Suprapubic skin (tissue), 4 donors: Measurements from ENCODE around the gene FBXO38. TPM values are rescaled to one million over a fixed set of nuclear protein-coding genes. Genes with fewer than 3 reads are reported as not detected.
"Not testable (repeated sequence)": the region's sequence is repeated elsewhere in the genome, so short reads cannot be mapped to it uniquely, and the experiment has no call there.

Experiments used
- DNase-seq, 2 donors: peaks; one replicate each; pipeline ENCODE4 v3.0.0-alpha.2; 2019; ENCODE audit warnings: low spot score in 2 of 2
- H3K27ac ChIP-seq: fragments of 200-600 bp; sonication (generic); one replicate; pipeline ENCODE4 v1.5.1; 2019
- H3K27me3 ChIP-seq: fragments of 200-600 bp; sonication (generic); one replicate; pipeline ENCODE4 v1.5.1; 2019
- H3K36me3 ChIP-seq: fragments of 200-600 bp; sonication (generic); one replicate; pipeline ENCODE4 v1.5.1; 2019
- H3K4me1 ChIP-seq: fragments of 200-600 bp; sonication (generic); one replicate; pipeline ENCODE4 v1.5.1; 2019
- H3K4me3 ChIP-seq: fragments of 200-600 bp; sonication (generic); one replicate; pipeline ENCODE4 v1.5.1; 2019; ENCODE audit warnings: mild to moderate bottlenecking
- H3K9me3 ChIP-seq: fragments of 200-600 bp; sonication (generic); one replicate; pipeline ENCODE4 v1.5.1; 2019
- CTCF ChIP-seq, 2 donors: fragments of 200-600 bp in 1 of 2; fragments of 450-650 bp in 1 of 2; sonication (generic) in 1 of 2; IDR thresholded peaks; one replicate each; pipeline ENCODE4 v1.5.1; 2016 to 2019; ENCODE audit warnings: antibody characterized with exemption in 2 of 2, mild to moderate bottlenecking in 1 of 2, moderate library complexity in 1 of 2
- EP300 ChIP-seq: sonication (generic); formaldehyde crosslinking; IDR thresholded peaks from one replicate; pipeline ENCODE4 v1.6.1; 2017; ENCODE audit warnings: antibody characterized with exemption
- POLR2A ChIP-seq, 2 donors: fragments of 450-650 bp; IDR thresholded peaks; one replicate each; pipeline ENCODE4 v1.6.1; 2017; ENCODE audit warnings: antibody characterized with exemption in 2 of 2, mild to moderate bottlenecking in 2 of 2, moderate library complexity in 2 of 2
- POLR2AphosphoS5 ChIP-seq, 3 donors: sonication (generic); formaldehyde crosslinking; IDR thresholded peaks; one replicate each; pipeline ENCODE4 v1.6.1; 2017; ENCODE audit warnings: antibody characterized with exemption in 3 of 3
- WGBS: methylation state at CpG from one replicate; pipeline ENCODE4 v1.1.5; 2018; 5-methylcytosine and 5-hydroxymethylcytosine counted together
- total RNA-seq, 4 donors: library from RNA; depleted of rRNA; stranded (reverse); fragments of >200 nt; gene quantifications; one replicate each; pipeline ENCODE4 v1.1.0, GENCODE V29; 2016

Gene FBXO38
- total RNA-seq, 4 donors from 2014 or later = 18.2 to 98.8 (median 33.1) TPM

- TF ChIP-seq POLR2AphosphoS5 (IDR thresholded peaks at IDR 0.05) (no peak), POLR2A (IDR thresholded peaks at IDR 0.05) (no peak), CTCF (IDR thresholded peaks at IDR 0.05) (no peak), EP300 (no peak)
- no peak for DNase-seq
- Histone ChIP-seq H3K27me3 (no peaks in the 10 kb centered on the region), H3K4me3 (no peak overlapping the region), H3K36me3 (no peaks in the 10 kb centered on the region), H3K27ac (no peak overlapping the region), H3K4me1 (no peaks in the 10 kb centered on the region), H3K9me3 (no peaks in the 10 kb centered on the region)
- WGBS = 86% methylated on average over 3 of the region's 3 CpGs
Measured at GRCh38 chr5:148458036-148458888, 74.5 kb downstream of the FBXO38 start.

- TF ChIP-seq CTCF (IDR thresholded peaks at IDR 0.05) (no peak), POLR2AphosphoS5 (IDR thresholded peaks at IDR 0.05) (no peak)
- Histone ChIP-seq H3K9me3 (no peaks in the 10 kb centered on the region), H3K4me3 (no peak overlapping the region), H3K4me1 (no peaks in the 10 kb centered on the region), H3K36me3 (no peaks in the 10 kb centered on the region), H3K27me3 (no peaks in the 10 kb centered on the region), H3K27ac (no peak overlapping the region)
- no peak for DNase-seq
- WGBS = 78% methylated on average over 1 of the region's 1 CpG
Measured at GRCh38 chr5:148459669-148460068, 75.9 kb downstream of the FBXO38 start.

- H3K36me3 ChIP-seq = no peaks in the 10 kb centered on the region
- no peaks in the 10 kb centered on the region for H3K4me1 ChIP-seq
- no peak overlapping the region for H3K4me3 ChIP-seq
- TF ChIP-seq EP300 (no peak), POLR2AphosphoS5 (IDR thresholded peaks at IDR 0.05) (no peak), CTCF (IDR thresholded peaks at IDR 0.05) (no peak), POLR2A (IDR thresholded peaks at IDR 0.05) (no peak)
- DNase-seq = no peak
- H3K27ac ChIP-seq = no peak overlapping the region
- no peaks in the 10 kb centered on the region for H3K27me3 ChIP-seq
- 64% methylated on average over 4 of the region's 4 CpGs for WGBS
- H3K9me3 ChIP-seq = no peaks in the 10 kb centered on the region
Measured at GRCh38 chr5:148465381-148466235, 81.8 kb downstream of the FBXO38 start.

GRCh38 chr5:148466236-148466580 is 82.5 kb downstream of the FBXO38 start:
- Histone ChIP-seq H3K36me3 (no peaks in the 10 kb centered on the region), H3K9me3 (no peaks in the 10 kb centered on the region), H3K4me3 (no peak overlapping the region), H3K27me3 (no peaks in the 10 kb centered on the region), H3K27ac (no peak overlapping the region), H3K4me1 (no peaks in the 10 kb centered on the region)
- 61% methylated on average over 4 of the region's 4 CpGs for whole genome bisulfite sequencing
- no peak for TF ChIP-seq EP300
- no peak for TF ChIP-seq POLR2AphosphoS5 (IDR thresholded peaks at IDR 0.05)
- no peak for TF ChIP-seq CTCF (IDR thresholded peaks at IDR 0.05)
- TF ChIP-seq POLR2A (IDR thresholded peaks at IDR 0.05) = no peak
- DNase-seq = no peak

- no peaks in the 10 kb centered on the region for H3K27me3 ChIP-seq
- no peak overlapping the region for H3K27ac ChIP-seq
- H3K4me1 ChIP-seq = no peaks in the 10 kb centered on the region
- H3K9me3 ChIP-seq = no peaks in the 10 kb centered on the region
- H3K36me3 ChIP-seq = no peaks in the 10 kb centered on the region
- WGBS = 100% methylated on average over 1 of the region's 1 CpG
- DNase-seq = no peak
- TF ChIP-seq CTCF (IDR thresholded peaks at IDR 0.05) (no peak), POLR2A (IDR thresholded peaks at IDR 0.05) (no peak), POLR2AphosphoS5 (IDR thresholded peaks at IDR 0.05) (no peak), EP300 (no peak)
- H3K4me3 ChIP-seq = no peak overlapping the region
Measured at GRCh38 chr5:148467958-148468357, 84.2 kb downstream of the FBXO38 start.

- H3K9me3 ChIP-seq, H3K27me3 ChIP-seq, H3K4me1 ChIP-seq, H3K27ac ChIP-seq, H3K4me3 ChIP-seq, H3K36me3 ChIP-seq, DNase-seq: not testable (repeated sequence)
- WGBS = 82% methylated on average over 5 of the region's 5 CpGs
Measured at GRCh38 chr5:148468746-148469145, 85.0 kb downstream of the FBXO38 start.
